Keratinocyte (primary cell): ENCODE measurements around the gene SETD1B.

Experiments
- CTCF ChIP-seq, 3 experiments: IDR thresholded peaks in 1 of 3; conservative IDR thresholded peaks in 1 of 3; optimal IDR thresholded peaks in 1 of 3; 2 replicates in 2 of 3; 3 replicates in 1 of 3; pipeline versions ENCODE3 to v1.5.1; 2011; ENCODE audit warnings: low read length in 3 of 3, mild to moderate bottlenecking in 3 of 3, moderate library complexity in 2 of 3, control low read depth in 1 of 3, inconsistent platforms in 1 of 3; ENCODE audit not compliant: insufficient read depth in 2 of 3; ENCODE audit errors: extremely low read depth in 1 of 3
- EZH2 ChIP-seq: IDR thresholded peaks from one replicate; pipeline ENCODE4 v1.6.1; 2012; ENCODE audit warnings: inconsistent platforms, mild to moderate bottlenecking, low read length, moderate library complexity

- TF ChIP-seq EZH2 (no peak), CTCF (optimal IDR thresholded peaks at IDR 0.05 in 1 of 3, IDR thresholded peaks at IDR 0.05 in 1 of 3, conservative IDR thresholded peaks at IDR 0.05 in 1 of 3; ENCODE audit: extremely low read depth in 1 of 3, insufficient read depth in 2 of 3, low read length in 3 of 3) (no peak)
Measured at GRCh38 chr12:121798787-121799155, 5.0 kb upstream of the SETD1B start.
